KOPT-K1 (cell line): ENCODE results near the gene MAP2K2.

ENCODE experiments used
- H3K27ac ChIP-seq: fragments of 200-600 bp; sonication (generic); 2 replicates; pipeline ENCODE4 v1.5.1; 2016; ENCODE audit warnings: antibody characterized with exemption, mild to moderate bottlenecking, low read depth, low read length; ENCODE audit not compliant: poor library complexity, severe bottlenecking
- H3K36me3 ChIP-seq: fragments of 200-600 bp; sonication (generic); 2 replicates; pipeline ENCODE4 v1.5.1; 2017; ENCODE audit warnings: antibody characterized with exemption, mild to moderate bottlenecking, low read length, moderate library complexity; ENCODE audit not compliant: insufficient read depth
- H3K9me3 ChIP-seq: fragments of 200-600 bp; sonication (generic); 2 replicates; pipeline ENCODE4 v1.5.1; 2017; ENCODE audit warnings: antibody characterized with exemption, low read length, mild to moderate bottlenecking; ENCODE audit not compliant: insufficient read depth, poor library complexity, severe bottlenecking

Gene MAP2K2

DNA sequence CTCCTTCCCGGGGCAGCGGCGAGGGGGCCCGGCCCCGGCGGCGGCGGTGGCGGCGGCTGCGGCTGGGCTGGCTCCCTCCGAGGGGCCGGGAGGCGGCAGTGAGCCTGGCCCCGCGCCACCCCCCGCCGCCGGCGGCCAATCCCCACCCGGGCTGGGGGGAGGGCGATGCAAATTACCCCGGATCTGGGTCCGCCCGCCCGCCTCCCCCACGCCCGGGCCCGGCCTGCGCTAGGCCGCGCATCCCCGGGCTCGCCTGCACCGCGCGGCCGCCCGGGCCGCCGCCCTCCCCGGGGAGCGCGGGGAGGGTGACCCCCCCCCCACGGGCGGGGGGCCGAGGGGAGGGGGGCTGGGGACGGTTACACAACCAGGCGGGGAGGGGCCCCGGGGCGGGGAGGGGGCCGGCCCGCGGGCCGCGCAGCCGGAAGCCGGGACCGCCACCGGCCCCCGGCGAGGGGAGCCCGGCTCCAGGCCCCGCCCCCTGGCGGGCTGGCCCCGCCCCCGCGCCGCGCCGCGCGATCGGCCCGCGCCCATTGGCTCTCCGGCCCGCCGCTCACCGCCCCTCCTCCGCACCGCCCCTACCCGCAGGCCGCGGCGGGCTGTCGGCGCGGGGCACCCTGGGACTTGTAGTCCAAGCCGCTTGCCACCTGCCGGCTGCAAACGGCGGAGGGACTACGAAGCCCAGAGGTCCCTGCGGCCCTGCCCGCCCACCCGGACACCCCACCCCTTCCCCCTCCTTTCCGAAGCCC, 58.3 kb downstream of the MAP2K2 start:
- H3K27ac ChIP-seq: peak overlapping the region; percentile 97
- peaks cover 38% of the 10 kb centered on the region for H3K36me3 ChIP-seq

DNA sequence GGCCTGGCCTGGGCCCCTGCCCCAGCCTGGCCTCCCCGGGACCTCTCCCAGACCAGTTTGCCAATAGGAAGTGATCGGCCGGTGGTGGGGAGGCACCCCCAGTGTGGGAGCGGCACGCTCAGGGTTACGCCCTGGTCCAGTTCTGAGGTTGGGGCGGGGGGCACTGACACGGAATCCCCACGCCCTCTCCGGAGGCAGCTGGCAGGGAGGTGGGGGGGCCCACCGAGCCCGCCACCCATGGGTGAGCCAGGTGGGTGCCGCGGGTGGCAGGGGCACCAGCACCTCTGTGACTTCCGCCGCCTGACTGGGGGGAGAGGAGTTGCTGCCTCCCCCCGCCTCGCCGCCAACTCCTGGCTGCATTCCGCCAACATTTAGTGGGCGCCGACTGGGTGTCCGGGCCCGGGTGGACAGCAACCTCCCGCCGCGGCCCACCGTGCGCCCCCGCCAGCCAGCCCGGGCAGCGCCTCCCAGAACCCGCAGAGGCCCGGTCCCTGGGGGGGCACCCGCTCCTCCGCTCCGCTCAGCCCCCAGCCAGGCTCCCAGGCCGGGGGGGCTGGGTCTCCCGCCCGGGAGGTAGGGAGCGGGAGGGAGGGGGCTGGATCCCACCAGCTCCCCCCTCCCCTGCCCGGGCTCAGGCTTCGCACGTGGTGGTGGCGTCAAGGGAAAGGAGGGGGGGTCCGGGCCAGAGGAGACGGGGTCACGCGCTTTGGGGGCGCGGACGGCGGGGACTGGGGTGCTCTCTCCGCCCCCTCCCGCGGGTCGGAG, 59.2 kb downstream of the MAP2K2 start:
- H3K27ac ChIP-seq: peak overlapping the region; percentile 93

More for the DNA sequence above, 58.3 kb downstream of the MAP2K2 start:
- no peaks in the 10 kb centered on the region for H3K9me3 ChIP-seq

GRCh38 chr19:4064149-4064495, 59.8 kb downstream of the MAP2K2 start:
- Histone ChIP-seq H3K27ac (peak overlapping the region; percentile 93), H3K36me3 (peaks cover 47% of the 10 kb centered on the region), H3K9me3 (no peaks in the 10 kb centered on the region)

More for the DNA sequence above, 59.2 kb downstream of the MAP2K2 start:
- H3K36me3 ChIP-seq: peaks cover 44% of the 10 kb centered on the region
- H3K9me3 ChIP-seq: no peaks in the 10 kb centered on the region

DNA sequence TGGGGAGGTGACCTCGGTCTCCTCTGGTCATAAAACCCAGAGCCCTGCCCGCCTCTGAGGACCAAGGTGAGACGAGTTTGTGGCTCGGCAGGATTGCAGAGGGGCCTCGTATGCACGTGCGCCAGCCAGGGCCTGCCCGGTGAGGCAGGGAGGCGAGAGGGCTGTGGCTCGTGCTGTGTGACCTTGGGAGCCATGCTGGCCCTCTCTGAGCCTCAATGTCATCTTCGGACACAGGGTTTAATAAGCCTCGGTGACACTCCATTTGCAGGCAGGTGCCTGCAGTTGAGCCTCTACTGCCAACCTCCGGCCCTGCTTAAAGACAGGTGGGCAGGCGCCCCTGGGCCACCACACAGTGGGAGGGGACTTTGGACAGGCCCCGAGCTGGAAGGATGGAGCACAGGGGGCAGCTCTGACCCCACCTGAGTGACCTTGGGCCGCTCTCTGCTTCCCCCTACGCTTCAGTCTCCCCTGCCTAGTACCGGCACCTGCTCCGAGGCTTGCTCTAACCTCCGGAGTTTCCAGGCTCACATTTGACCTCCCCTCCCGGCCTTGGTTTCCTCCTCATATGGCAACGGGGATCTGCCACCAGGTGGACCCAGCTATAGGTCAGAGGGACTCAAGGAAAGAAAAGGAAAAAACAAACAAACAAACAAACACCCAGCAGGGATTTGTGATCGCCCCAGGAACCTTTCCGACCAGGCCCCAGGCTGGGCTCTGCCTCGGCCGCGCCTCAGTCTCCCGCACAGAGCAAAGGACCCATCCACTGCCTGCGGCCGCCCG, 60.4 kb downstream of the MAP2K2 start:
- Histone ChIP-seq H3K36me3 (peaks cover 52% of the 10 kb centered on the region), H3K27ac (peak overlapping the region; percentile 93), H3K9me3 (no peaks in the 10 kb centered on the region)

DNA sequence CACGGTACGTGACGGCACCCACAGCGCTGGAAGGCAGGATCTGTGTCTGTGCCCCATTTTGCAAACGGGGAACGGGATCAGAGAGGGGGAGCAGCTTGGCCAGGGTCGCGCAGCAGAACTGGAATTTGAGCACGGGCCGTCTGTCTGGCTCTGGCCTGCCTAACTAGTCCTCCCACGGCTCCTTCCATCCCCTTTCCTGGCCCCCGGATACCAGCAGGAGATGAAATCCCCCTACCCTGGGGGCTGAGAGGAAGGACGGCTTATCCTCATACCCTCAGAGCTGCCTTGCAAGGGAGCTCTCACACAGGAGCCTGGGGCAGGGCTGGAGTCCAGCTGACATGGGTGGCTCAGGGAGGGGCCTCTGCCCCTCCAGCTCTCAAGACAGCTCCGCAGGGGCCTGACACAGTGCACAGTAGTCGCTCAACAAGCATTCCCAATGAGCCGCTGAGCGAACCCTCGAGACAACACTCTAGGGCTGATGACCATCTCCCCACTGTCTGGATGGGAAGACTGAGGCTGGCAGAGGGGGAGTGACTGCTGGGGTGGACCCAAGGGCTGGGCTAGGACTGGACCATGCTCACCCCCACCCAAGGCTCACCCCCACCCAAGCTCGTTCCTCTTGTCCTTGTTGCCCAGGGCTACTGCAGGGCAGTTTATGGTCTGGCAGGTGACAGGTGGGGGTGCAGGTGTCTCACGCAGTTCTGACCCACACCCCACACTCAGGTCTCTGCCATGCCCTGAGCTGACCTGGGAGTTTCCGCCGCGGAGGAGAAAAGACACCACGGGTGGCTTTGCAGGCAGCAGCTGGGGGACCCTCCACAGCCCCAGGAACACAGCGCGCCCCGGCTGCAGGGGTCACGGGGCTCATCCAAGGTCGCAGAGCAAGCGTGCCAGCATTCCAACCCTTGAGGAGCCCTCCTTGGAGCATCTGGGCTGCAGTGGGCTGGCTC, 61.2 kb downstream of the MAP2K2 start:
- Histone ChIP-seq H3K27ac (no peak overlapping the region), H3K9me3 (no peaks in the 10 kb centered on the region), H3K36me3 (peaks cover 56% of the 10 kb centered on the region)

DNA sequence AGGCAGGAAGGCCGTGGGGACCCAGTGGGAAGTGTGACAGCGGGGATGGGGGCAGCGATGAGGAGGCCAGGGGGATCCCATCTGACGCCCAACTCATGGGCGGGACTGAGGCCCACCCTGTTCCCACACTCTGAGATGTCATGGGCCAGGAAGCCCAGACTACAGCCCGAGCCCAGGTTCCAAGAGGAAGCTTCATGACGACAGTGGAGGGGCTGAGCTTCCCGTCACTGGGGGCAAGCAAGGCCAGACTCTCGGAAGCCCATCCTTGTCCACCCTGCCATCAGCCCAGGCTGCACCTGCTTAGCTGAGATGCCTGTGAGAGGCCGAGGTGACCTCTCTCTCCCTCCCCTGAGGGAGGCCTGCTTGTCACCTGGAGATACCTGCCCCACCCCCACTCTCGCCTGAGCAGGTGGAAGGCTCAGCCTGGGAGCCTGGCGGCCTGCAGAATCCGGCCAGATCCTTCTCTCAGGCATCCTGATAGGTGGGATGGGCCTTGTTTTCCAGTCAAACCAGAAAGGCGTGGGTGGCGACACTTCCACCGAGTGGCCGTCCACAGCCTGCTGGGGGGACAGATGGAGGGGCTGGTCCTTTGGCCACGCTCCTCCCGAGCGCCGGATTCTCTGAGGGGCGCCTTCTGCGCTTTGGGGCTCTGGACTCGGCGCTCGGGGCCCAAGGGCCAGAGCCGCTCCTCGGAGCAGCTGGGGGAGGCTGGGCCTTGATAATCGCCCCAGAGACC, 62.1 kb downstream of the MAP2K2 start:
- H3K9me3 ChIP-seq: no peaks in the 10 kb centered on the region
- H3K36me3 ChIP-seq: peaks cover 63% of the 10 kb centered on the region
- H3K27ac ChIP-seq: no peak overlapping the region

GRCh38 chr19:4061178-4061682, 62.7 kb downstream of the MAP2K2 start:
- H3K36me3 ChIP-seq: peaks cover 68% of the 10 kb centered on the region
- no peaks in the 10 kb centered on the region for H3K9me3 ChIP-seq
- H3K27ac ChIP-seq: no peak overlapping the region

DNA sequence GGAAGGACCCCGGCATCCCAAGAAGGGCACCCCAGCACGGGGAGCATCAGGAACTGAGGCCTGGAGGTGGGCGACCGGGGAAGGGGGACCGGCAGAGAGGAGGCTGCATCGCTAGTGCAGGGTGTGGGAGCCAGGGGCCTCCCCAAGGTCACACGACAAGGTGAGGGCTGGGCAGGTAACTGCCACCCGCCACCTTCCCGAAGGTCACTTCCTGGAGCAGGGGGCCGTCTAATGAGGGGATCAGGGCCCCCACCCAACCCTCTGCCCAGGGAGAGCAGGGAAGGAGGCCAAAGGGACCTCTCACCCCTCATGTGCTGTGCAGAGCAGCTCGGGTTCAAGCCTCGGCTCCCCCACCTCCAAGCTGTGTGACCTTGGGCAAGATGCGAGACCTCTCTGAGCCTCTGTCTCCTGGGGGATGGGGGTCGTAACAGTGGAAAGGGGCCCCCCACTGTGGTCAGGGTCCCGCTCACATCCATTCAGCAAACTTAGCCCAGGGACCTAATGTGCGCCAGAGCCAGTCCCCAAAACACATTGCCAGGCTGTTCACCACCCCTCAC, 63.2 kb downstream of the MAP2K2 start:
- Histone ChIP-seq H3K27ac (no peak overlapping the region), H3K36me3 (peaks cover 73% of the 10 kb centered on the region), H3K9me3 (no peaks in the 10 kb centered on the region)

GRCh38 chr19:4059891-4060620, 63.9 kb downstream of the MAP2K2 start:
- Histone ChIP-seq H3K9me3 (no peaks in the 10 kb centered on the region), H3K27ac (no peak overlapping the region), H3K36me3 (peaks cover 79% of the 10 kb centered on the region)

GRCh38 chr19:4059453-4059871, 64.5 kb downstream of the MAP2K2 start:
- H3K36me3 ChIP-seq: peaks cover 85% of the 10 kb centered on the region

DNA sequence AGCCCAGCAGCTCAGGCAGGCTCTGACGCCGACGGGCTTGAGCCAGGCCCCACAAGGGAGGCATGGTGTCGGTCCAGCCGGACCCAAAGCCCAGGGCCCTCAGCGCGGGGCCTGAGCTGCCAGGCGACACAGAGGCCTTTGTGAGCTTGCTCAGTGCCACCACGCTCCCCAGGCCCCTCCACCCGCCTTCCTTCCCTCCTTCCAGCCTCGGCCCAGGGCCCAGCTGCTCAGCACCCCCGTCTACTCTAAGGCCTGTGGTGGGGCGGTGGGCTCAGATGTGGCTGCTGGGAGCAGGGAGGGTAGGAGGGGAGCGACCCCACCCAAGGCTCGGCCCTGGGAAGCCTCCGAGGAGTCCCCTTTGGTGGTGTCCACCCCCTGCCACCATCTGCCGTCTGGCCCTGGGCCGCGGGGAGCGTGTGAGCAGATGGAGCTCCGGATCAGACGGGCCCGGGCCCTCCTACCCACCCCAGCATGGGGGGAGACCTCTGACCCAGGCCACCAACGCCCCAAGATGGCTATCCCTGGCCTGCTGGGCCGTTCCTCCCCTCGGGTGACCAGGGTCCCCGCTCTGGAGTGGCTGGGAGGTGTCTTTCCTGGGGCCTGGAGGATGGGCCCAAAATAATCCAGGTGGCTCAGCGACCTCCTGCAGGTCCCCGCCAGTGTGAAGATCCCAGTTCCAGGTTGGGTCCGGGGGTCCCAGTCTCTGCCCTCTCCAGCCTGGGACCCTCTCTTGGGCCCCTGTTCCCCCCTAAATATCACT, 65.0 kb downstream of the MAP2K2 start:
- peaks cover 86% of the 10 kb centered on the region for H3K36me3 ChIP-seq
- no peaks in the 10 kb centered on the region for H3K9me3 ChIP-seq
- H3K27ac ChIP-seq: no peak overlapping the region

More at GRCh38 chr19:4059453-4059871, 64.5 kb downstream of the MAP2K2 start:
- Histone ChIP-seq H3K27ac (no peak overlapping the region), H3K9me3 (no peaks in the 10 kb centered on the region)

DNA sequence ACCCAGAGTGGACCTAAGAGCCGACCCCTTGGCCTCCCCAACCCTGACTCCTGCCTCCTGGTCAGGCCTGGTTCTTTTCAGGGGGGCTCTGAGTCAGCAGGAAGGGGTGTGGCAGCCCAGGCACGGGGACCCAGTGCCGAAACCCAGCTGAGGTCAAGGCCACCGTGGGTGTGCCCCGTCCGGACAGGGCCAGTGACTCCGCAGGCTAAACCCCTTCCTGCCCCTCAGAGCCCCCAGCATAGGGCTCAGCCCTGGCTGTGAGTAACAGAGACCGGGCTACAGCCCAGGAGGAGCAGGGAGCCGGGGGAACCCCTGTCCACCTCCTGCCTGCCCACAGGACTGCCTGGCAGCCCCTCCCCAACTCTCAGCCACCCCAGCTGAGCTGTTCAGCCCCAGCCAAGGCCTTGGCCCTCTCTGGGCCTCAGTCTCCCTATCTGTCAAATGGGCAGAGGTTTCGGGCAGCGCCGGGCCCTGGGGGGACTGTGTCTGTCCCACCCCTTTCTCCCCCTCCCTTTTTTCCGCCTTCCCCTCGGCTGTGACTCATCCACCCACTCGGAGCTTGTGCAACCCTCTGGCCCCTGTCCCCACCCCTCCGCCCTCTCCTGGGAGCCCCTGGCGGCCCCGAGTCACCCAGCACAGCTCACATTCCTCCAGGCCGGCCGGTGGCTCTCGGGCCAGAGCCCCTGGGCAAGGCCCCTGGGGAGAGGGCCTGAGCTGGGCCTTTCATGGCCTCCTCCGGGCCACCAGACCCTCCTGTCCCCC, 65.8 kb downstream of the MAP2K2 start:
- Histone ChIP-seq H3K27ac (no peak overlapping the region), H3K36me3 (peaks cover 86% of the 10 kb centered on the region), H3K9me3 (no peaks in the 10 kb centered on the region)
